HG03045 (cell line): ENCODE data around the gene INAFM1.

ENCODE experiments used
- ATAC-seq: cut with Tn5 transposase; IDR thresholded peaks from one replicate; pipeline ENCODE4 v1.9.1; 2021; ENCODE audit warnings: mild to moderate bottlenecking, moderate library complexity; ENCODE audit not compliant: unreplicated experiment

Gene INAFM1

DNA sequence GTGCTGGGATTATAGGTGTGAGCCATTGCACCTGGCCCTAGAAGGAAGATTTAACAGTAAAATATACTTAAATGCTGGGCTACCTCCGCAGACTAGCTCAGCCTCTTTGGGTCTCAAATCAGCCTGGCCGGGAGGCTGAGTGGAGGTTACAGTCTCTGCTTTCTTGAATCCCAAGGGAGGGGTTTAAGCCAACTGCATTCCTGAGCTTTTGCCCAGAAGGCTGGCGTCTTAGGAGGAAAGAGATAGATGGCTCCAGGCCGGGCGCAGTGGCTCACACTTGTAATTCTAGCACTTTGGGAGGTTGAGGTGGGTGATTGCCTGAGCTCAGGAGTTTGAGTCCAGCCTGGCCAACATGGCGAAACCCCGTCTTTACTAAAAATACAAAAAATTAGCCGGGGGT, 34.4 kb downstream of the INAFM1 start:
- ATAC-seq: no peak

DNA sequence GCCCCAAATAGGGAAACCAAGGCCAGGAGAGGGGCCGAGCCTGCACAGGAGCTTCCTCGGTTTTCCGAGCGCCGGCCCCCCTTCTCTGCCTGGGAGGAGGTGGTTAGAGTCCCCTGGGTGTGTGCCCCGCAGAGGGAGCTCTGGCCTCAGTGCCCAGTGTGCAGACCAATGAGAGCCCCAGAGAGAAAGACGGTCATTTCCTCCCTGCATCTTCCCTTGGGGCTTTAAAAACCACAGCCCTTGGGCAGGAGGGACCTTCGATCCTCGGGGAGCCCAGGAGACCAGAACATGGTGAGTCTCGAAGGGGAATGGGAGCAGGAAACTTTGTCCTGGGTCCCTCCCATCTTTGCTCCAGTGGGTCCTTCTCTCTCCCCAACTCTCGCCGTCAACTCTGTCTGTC, 34.9 kb downstream of the INAFM1 start, which contains the start of gene C5AR1:
C5AR1 (plus strand) TSS at position 254 of the 400 bp plus-strand sequence; CDS start at position 289, 35 bp downstream.
- no peak for ATAC-seq

DNA sequence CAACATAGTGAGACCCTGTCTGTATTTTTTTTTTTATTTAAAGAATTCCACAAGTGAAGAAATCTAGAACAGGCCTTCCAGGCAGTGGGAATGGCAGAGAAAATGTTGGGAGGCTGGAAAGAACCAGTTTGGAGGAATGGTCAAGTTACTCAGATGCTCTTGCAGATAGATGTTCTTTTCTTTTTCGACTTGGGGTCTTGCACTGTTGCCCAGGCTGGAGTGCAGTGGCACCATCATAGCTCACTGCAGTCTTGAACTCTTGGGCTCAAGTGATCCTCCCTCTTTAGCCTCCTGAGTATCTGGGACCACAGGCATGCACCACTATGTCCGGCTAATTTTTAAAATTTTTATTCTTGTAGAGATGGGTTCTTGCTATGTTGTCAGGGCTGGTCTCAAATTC, 35.6 kb downstream of the INAFM1 start:
- ATAC-seq: no peak

DNA sequence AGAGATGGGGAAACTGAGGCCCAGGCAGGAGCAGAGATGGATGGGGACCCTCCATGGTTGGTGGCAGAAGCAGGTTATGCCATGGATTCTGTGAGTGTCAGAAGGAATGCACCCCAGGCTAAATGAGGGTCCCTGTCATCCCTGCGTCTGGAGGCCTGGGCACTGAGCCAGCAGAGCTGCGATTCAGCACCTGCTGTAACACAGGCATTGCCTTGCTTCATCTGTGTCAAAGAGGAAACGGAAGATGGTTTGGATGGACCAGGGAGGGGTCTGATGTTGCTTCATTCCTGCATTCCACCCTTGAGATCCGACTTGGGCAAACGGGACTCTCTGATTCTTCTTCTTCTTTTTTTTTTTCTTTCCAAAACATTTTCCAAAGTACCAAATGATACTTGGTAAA, 36.1 kb downstream of the INAFM1 start:
- no peak for ATAC-seq

DNA sequence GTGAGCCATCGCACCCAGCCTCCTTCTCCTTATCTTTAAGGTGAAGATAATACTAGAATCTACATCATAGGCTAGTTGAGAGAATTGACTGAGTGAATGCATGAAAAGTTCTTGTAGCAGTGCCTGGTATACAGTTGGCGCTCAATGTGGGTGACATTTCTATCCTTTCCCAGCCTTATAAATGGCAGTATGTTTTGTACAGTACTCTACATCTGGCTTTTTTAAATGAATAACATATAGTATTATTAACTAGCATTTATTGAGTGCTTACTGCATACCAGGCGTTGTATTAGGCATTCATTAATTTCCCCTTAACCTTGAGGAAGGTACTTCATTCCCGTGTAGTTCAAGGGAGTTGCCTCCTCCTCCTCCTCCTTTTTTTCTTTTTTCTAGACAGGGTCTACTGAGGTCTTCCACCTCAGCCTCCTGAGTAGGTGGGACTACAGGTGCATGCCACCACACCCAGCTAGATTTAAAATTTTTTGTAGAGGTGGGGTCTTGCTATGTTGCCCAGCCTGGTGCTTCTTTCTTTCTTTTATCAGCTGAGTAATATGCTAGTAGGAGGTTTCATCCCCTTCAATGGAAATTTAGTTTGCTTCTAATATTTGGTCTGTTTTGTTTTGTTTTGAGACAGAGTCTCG, 37.8 kb downstream of the INAFM1 start:
- ATAC-seq: no peak

DNA sequence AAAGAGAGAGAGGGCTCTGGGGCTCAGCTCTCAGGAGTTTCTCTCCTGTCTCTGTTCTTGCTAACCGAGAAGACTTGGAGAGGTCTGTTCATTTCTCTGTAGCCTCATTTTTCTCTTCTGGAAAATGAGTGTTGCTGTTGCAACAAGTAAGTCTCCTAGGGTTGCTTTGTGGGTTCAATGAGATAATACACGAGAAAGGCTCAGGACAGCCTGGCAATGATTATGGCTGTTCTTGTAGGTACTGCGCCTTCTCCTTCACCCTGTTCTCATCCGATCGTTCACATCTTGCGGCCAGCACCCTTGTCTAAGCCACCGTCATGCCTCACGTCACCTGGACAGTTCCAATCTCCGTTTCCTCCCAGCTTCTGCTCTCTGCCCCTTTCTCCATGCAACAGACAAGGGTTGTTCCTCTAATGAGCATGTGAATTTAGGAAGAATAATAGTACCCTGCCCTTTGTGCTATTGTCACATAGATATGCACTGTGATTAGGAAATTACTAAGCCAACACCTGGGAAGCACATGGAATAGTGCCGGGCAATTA, 39.1 kb downstream of the INAFM1 start:
- no peak for ATAC-seq

DNA sequence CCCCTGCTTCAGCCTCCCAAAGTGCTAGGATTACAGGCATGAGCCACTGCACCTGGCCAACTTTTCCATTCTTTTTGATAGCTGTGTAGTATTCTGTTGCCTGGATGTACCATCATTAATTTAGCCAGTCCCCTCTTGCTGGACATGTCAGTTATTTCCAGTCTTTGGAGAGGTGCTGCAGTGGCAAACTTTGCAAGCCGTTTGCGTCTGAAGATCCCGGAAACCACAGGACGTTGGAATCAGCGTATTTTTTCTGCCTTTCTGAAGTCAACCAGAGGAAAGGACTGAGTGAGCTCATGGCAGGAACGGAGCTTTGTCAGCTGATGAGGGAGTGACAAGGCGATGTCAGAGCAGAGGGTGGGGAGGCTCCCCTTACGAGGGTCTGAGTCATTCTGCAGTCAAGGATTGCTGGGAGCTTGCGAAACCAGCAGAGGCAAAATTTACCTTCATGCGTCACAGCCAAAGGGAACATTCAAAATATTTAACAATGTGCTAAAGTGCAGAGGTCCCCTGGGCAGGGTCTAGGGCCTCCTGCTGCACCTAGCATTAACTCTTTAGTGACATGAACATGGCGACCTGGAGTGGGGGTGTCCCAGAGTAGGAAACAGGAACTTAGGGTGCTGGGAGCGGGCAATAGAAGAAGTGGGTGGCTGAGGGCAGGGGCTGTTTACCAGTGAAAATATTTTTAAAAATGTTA, 40.6 kb downstream of the INAFM1 start:
- ATAC-seq: no peak

DNA sequence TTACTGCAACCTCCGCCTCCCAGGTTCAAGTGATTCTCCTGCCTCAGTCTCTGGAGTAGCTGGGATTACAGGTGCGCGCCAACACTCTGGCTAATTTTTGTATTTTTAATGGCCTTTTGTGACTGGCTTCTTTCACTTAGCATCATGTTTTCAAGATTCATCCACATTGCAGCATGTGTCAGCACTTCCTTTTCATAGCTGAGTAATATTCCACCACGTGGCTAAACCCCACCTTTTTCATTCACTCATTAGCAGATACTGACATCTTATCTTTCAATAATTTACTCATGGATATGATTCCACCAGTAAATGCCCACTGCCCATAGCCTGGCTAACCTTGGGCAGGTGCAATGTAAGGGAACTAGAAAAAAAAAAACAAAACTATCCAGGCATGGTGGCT, 41.8 kb downstream of the INAFM1 start:
- no peak for ATAC-seq

DNA sequence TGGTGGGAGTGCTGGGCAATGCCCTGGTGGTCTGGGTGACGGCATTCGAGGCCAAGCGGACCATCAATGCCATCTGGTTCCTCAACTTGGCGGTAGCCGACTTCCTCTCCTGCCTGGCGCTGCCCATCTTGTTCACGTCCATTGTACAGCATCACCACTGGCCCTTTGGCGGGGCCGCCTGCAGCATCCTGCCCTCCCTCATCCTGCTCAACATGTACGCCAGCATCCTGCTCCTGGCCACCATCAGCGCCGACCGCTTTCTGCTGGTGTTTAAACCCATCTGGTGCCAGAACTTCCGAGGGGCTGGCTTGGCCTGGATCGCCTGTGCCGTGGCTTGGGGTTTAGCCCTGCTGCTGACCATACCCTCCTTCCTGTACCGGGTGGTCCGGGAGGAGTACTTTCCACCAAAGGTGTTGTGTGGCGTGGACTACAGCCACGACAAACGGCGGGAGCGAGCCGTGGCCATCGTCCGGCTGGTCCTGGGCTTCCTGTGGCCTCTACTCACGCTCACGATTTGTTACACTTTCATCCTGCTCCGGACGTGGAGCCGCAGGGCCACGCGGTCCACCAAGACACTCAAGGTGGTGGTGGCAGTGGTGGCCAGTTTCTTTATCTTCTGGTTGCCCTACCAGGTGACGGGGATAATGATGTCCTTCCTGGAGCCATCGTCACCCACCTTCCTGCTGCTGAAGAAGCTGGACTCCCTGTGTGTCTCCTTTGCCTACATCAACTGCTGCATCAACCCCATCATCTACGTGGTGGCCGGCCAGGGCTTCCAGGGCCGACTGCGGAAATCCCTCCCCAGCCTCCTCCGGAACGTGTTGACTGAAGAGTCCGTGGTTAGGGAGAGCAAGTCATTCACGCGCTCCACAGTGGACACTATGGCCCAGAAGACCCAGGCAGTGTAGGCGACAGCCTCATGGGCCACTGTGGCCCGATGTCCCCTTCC, 45.5 kb downstream of the INAFM1 start:
- ATAC-seq: no peak

DNA sequence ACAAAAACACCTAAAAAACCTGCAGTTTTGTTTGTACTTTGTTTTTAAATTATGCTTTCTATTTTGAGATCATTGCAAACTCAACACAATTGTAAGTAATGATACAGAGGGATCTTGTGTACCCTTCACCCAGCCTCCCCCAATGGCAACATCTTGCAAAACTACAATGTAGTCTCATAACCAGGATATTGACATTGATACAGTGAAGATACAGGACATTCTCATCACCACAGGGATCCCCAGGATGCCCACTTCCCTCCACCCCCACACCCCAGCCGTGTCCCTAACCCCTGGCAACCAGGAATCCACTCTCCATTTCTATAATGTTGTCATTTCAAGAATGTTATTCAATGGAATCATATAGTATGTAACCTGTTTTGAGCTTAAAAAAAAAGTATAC, 46.9 kb downstream of the INAFM1 start:
- no peak for ATAC-seq

DNA sequence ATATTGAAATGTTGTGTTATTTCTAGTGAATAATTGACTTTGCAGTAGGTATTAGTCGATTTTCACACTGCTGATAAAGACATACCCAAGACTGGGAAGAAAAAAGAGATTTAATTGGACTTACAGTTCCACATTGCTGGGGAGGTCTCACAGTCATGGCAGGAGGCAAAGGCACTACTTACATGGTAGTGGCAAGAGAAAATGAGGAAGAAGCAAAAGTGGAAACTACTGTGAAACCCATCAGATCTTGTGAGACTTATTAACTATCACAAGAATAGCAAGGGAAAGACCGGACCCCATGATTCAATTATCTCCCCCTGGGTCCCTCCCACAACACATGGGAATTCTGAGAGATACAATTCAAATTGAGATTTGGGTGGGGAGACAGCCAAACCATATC, 47.4 kb downstream of the INAFM1 start:
- no peak for ATAC-seq

DNA sequence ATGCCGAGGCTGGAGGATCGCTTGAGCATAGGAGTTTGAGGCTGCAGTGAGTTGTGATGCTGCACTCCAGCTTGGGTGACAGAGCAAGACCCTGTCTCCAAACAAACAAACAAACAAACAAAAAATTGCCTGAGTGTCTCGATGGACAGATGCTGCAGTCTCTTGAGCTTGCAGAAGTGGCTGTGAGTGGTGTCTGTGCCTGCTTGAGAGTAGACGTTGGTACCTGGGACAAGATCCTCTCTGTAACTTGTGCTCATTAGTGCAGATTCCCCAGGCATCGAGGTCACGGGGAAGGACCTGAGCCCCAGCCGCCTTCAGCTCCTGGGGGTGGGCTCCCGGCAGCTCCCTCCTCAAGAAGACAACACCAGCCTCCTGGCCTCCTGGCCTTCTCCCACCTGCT, 48.7 kb downstream of the INAFM1 start:
- no peak for ATAC-seq

DNA sequence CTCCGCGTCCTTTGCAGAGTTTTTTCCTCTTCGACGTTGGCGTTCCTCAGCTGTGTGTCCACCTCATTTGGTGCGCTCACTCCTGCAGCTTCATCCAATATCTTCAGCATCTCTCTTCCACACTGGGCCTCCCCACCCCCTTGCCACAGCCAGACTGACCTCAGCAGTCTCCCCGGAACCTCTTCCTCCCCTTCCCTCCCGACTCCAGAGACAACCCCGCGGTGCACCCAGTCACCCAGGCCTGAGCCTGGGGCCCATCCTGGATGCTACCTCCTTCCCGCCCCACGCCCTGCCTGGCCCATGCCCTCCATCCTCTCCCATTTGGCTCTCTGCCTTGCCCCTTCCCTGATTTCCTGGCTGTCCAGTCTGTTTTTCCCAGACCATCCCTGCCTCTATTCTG, 49.2 kb downstream of the INAFM1 start:
- ATAC-seq: no peak

DNA sequence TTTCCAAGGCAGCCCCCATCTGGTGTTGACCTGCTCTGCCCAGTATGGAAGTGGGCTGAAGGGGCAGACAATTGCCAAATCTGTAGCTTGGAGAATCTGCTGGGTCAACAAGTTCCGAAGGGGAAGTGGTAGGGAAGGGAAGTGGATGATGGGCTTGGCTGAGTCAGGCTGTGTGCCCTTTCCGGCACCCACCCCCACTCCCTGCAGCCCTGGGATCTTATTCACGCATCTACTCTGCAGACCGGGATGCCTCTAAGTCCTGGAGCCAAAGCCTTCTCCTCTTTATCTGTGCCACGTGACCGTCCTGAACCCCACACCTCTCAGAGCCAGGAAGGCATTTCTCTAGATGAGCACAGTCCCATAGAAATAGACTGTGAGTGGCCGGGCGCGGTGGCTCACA, 49.8 kb downstream of the INAFM1 start:
- no peak for ATAC-seq
